Neural cell (in vitro differentiated cells): ENCODE measurements around the gene OR2G3. TPM values are rescaled to one million over a fixed set of nuclear protein-coding genes. Genes with fewer than 3 reads are reported as not detected.

ENCODE experiments used
- H2AFZ ChIP-seq: fragments of 200-600, 300-800 bp; sonication (generic), shearing (Covaris generic); 2 replicates; pipeline ENCODE4 v1.6.0; 2014; ENCODE audit warnings: low read depth, mild to moderate bottlenecking, antibody characterized with exemption, low read length, moderate library complexity
- H3F3A ChIP-seq: fragments of 200-600 bp; shearing (Covaris generic); 2 replicates; pipeline ENCODE4 v1.6.1; 2016; ENCODE audit warnings: mild to moderate bottlenecking, moderate library complexity, mixed read lengths, antibody characterized with exemption, low read length; ENCODE audit not compliant: insufficient read depth, poor library complexity, severe bottlenecking
- H3K27ac ChIP-seq: fragments of 200-600, 300-800 bp; sonication (generic), shearing (Covaris generic); 2 replicates; pipeline ENCODE4 v1.5.1; 2014; ENCODE audit warnings: mild to moderate bottlenecking, low read length, moderate library complexity
- H3K27me3 ChIP-seq: fragments of 300-800, 200-600 bp; sonication (generic), shearing (Covaris generic); 2 replicates; pipeline ENCODE4 v1.6.0; 2014; ENCODE audit warnings: mild to moderate bottlenecking, low read depth, low read length, moderate library complexity; ENCODE audit not compliant: insufficient read depth
- H3K36me3 ChIP-seq: fragments of 300-800, 200-600 bp; sonication (generic), shearing (Covaris generic); 2 replicates; pipeline ENCODE4 v1.5.1; 2014; ENCODE audit warnings: mild to moderate bottlenecking, antibody characterized with exemption, low read length, moderate library complexity; ENCODE audit not compliant: insufficient read depth
- H3K4me2 ChIP-seq: fragments of 300-800, 200-600 bp; sonication (generic), shearing (Covaris generic); 2 replicates; pipeline ENCODE4 v1.6.0; 2014; ENCODE audit warnings: mild to moderate bottlenecking, low read length
- H3K4me3 ChIP-seq: fragments of 300-800, 200-600 bp; sonication (generic), shearing (Covaris generic); 2 replicates; pipeline ENCODE4 v1.5.1; 2014; ENCODE audit warnings: mild to moderate bottlenecking, low read length, moderate library complexity
- H3K79me2 ChIP-seq: fragments of 200-600 bp; shearing (Covaris generic); replicated peaks from 2 replicates; pipeline ENCODE4 v1.6.0; 2014; ENCODE audit warnings: mild to moderate bottlenecking, low read length, moderate library complexity; ENCODE audit not compliant: insufficient read depth
- H3K9ac ChIP-seq: fragments of 300-800, 200-600 bp; sonication (generic), shearing (Covaris generic); 2 replicates; pipeline ENCODE4 v1.6.1; 2016; ENCODE audit warnings: mild to moderate bottlenecking, low read length, mixed read lengths
- H3K9me2 ChIP-seq: fragments of 200-600 bp; shearing (Covaris generic); 2 replicates; pipeline ENCODE4 v1.6.1; 2016; ENCODE audit warnings: mild to moderate bottlenecking, low read length, mixed read lengths; ENCODE audit not compliant: insufficient read depth
- H3K9me3 ChIP-seq: fragments of 200-600, 300-800 bp; sonication (generic), shearing (Covaris generic); 2 replicates; pipeline ENCODE4 v1.6.1; 2016; ENCODE audit warnings: mild to moderate bottlenecking, mixed run types, low read length, moderate library complexity, mixed read lengths
- H4K20me1 ChIP-seq: fragments of 200-600 bp; shearing (Covaris generic); 2 replicates; pipeline ENCODE4 v1.6.1; 2016; ENCODE audit warnings: mild to moderate bottlenecking, mixed run types; ENCODE audit not compliant: insufficient read depth
- EP300 ChIP-seq: fragments of 450-650 bp; conservative IDR thresholded peaks from 2 replicates; pipeline ENCODE4 v1.6.1; 2014; ENCODE audit warnings: antibody characterized with exemption, mild to moderate bottlenecking, moderate library complexity; ENCODE audit not compliant: poor library complexity, severe bottlenecking
- EZH2 ChIP-seq: fragments of 200-600, 300-800 bp; shearing (Covaris generic), sonication (generic); IDR thresholded peaks from 2 replicates; pipeline ENCODE4 v1.6.1; 2014; ENCODE audit warnings: antibody characterized with exemption, low read length, borderline replicate concordance, mild to moderate bottlenecking; ENCODE audit not compliant: insufficient read depth, poor library complexity, severe bottlenecking
- MXI1 ChIP-seq: fragments of 450-650 bp; conservative IDR thresholded peaks from 2 replicates; pipeline ENCODE4 v1.6.1; 2014; ENCODE audit warnings: antibody characterized with exemption, mild to moderate bottlenecking; ENCODE audit not compliant: poor library complexity, severe bottlenecking
- POLR2AphosphoS5 ChIP-seq: IDR thresholded peaks from 2 replicates; pipeline ENCODE4 v1.6.1; 2012
- RAD21 ChIP-seq: fragments of 450-650 bp; conservative IDR thresholded peaks from 2 replicates; pipeline ENCODE4 v1.6.1; 2014; ENCODE audit warnings: antibody characterized with exemption, mild to moderate bottlenecking, moderate library complexity
- SMC3 ChIP-seq: fragments of 450-650 bp; conservative IDR thresholded peaks from 2 replicates; pipeline ENCODE4 v1.6.1; 2014; ENCODE audit warnings: antibody characterized with exemption, mild to moderate bottlenecking, moderate library complexity; ENCODE audit not compliant: poor library complexity
- TAF1 ChIP-seq: IDR thresholded peaks from 2 replicates; pipeline ENCODE4 v1.6.1; 2012; ENCODE audit warnings: low read depth
- polyA plus RNA-seq: library from polyadenylated mRNA; depleted of rRNA; stranded (reverse); fragments of >200 nt; gene quantifications from 2 replicates; pipeline ENCODE4 v1.2.3, GENCODE V29; 2014
- TF ChIP-seq, protein P1 (sequence below): fragments of 450-650 bp; IDR thresholded peaks from 2 replicates; pipeline ENCODE4 v1.5.1; 2014; ENCODE audit warnings: antibody characterized with exemption, mild to moderate bottlenecking, moderate library complexity; ENCODE audit not compliant: poor library complexity, severe bottlenecking
- TF ChIP-seq, protein P2 (sequence below): IDR thresholded peaks from 2 replicates; pipeline ENCODE4 v1.6.1; 2012; ENCODE audit warnings: borderline replicate concordance

Gene OR2G3
- polyA plus RNA-seq, 1 donor from 2014 or later = not detected

DNA sequence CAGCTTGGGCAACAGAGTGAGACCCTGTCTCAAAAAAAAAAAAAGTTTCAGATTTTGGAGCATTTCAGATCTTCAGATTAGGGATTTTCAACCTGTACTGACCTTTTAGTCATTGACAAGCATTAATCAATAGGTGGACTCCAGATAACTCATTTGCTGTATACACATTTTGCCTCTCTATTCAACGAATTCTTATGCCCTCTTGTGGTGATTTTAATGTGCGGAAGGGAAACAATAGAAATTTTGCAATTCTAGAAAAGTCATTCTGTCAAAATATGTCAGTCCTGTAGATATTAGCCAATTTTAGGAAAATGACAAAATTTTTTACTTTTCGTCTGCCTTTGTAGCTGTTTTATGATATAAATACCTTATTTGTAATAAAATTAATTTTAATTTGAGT lies 28.9 kb upstream of the OR2G3 start:
- H3K4me2 ChIP-seq = no peak overlapping the region
- H3K9me2 ChIP-seq = no peaks in the 10 kb centered on the region
- no peaks in the 10 kb centered on the region for H3K9me3 ChIP-seq
- TF ChIP-seq POLR2AphosphoS5 (no peak), RAD21 (no peak), MXI1 (no peak), SMC3 (no peak), EZH2 (no peak), TAF1 (no peak), EP300 (no peak)
- TF ChIP-seq, protein P1, sequence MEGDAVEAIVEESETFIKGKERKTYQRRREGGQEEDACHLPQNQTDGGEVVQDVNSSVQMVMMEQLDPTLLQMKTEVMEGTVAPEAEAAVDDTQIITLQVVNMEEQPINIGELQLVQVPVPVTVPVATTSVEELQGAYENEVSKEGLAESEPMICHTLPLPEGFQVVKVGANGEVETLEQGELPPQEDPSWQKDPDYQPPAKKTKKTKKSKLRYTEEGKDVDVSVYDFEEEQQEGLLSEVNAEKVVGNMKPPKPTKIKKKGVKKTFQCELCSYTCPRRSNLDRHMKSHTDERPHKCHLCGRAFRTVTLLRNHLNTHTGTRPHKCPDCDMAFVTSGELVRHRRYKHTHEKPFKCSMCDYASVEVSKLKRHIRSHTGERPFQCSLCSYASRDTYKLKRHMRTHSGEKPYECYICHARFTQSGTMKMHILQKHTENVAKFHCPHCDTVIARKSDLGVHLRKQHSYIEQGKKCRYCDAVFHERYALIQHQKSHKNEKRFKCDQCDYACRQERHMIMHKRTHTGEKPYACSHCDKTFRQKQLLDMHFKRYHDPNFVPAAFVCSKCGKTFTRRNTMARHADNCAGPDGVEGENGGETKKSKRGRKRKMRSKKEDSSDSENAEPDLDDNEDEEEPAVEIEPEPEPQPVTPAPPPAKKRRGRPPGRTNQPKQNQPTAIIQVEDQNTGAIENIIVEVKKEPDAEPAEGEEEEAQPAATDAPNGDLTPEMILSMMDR = no peak
- TF ChIP-seq, protein P2, sequence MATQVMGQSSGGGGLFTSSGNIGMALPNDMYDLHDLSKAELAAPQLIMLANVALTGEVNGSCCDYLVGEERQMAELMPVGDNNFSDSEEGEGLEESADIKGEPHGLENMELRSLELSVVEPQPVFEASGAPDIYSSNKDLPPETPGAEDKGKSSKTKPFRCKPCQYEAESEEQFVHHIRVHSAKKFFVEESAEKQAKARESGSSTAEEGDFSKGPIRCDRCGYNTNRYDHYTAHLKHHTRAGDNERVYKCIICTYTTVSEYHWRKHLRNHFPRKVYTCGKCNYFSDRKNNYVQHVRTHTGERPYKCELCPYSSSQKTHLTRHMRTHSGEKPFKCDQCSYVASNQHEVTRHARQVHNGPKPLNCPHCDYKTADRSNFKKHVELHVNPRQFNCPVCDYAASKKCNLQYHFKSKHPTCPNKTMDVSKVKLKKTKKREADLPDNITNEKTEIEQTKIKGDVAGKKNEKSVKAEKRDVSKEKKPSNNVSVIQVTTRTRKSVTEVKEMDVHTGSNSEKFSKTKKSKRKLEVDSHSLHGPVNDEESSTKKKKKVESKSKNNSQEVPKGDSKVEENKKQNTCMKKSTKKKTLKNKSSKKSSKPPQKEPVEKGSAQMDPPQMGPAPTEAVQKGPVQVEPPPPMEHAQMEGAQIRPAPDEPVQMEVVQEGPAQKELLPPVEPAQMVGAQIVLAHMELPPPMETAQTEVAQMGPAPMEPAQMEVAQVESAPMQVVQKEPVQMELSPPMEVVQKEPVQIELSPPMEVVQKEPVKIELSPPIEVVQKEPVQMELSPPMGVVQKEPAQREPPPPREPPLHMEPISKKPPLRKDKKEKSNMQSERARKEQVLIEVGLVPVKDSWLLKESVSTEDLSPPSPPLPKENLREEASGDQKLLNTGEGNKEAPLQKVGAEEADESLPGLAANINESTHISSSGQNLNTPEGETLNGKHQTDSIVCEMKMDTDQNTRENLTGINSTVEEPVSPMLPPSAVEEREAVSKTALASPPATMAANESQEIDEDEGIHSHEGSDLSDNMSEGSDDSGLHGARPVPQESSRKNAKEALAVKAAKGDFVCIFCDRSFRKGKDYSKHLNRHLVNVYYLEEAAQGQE = no peak
- H3K36me3 ChIP-seq = no peaks in the 10 kb centered on the region
- no peaks in the 10 kb centered on the region for H3K27me3 ChIP-seq
- no peaks in the 10 kb centered on the region for H3K79me2 ChIP-seq
- no peak overlapping the region for H3K9ac ChIP-seq
- no peaks in the 10 kb centered on the region for H3F3A ChIP-seq
- H3K27ac ChIP-seq = no peak overlapping the region
- no peak overlapping the region for H3K4me3 ChIP-seq
- H4K20me1 ChIP-seq = no peaks in the 10 kb centered on the region
- H2AFZ ChIP-seq = no peak overlapping the region

DNA sequence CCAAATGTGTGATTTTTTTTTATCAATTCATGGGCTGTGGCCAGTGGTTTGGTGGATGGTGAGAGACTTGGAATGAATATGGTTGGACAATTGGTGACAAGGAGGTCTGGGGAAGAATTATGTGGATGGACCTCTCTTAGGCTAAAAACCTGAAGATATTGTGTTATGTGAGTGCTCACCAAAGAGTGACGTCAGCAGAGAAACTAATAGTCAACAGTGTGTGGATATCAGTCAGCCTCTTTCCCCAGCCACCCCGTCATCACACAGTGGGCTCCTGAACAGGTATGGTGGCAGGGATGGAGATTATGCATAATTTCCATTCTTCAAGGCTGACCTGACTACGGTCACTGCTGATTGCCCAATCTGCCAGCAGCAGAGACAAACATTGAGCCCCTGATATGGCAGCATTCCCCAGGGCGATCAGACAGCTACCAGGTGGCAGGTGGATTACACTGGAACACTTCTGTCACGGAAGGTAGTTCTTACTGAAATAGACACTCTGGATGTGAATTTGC lies 26.4 kb upstream of the OR2G3 start:
- Histone ChIP-seq H3K4me2 (no peak overlapping the region), H2AFZ (no peak overlapping the region), H4K20me1 (no peaks in the 10 kb centered on the region), H3F3A (no peaks in the 10 kb centered on the region), H3K9me2 (no peaks in the 10 kb centered on the region), H3K79me2 (no peaks in the 10 kb centered on the region), H3K27ac (no peak overlapping the region), H3K27me3 (no peaks in the 10 kb centered on the region), H3K4me3 (no peak overlapping the region), H3K9ac (no peak overlapping the region), H3K9me3 (no peaks in the 10 kb centered on the region), H3K36me3 (no peaks in the 10 kb centered on the region)
- TF ChIP-seq RAD21 = no peak
- no peak for TF ChIP-seq EZH2
- no peak for TF ChIP-seq SMC3
- TF ChIP-seq EP300 = no peak
- TF ChIP-seq POLR2AphosphoS5 = no peak
